ENCODE results near the gene PRR15.
"Not testable (repeated sequence)": the region's sequence is repeated elsewhere in the genome, so short reads cannot be mapped to it uniquely, and the experiment has no call there.

Gene PRR15

DNA sequence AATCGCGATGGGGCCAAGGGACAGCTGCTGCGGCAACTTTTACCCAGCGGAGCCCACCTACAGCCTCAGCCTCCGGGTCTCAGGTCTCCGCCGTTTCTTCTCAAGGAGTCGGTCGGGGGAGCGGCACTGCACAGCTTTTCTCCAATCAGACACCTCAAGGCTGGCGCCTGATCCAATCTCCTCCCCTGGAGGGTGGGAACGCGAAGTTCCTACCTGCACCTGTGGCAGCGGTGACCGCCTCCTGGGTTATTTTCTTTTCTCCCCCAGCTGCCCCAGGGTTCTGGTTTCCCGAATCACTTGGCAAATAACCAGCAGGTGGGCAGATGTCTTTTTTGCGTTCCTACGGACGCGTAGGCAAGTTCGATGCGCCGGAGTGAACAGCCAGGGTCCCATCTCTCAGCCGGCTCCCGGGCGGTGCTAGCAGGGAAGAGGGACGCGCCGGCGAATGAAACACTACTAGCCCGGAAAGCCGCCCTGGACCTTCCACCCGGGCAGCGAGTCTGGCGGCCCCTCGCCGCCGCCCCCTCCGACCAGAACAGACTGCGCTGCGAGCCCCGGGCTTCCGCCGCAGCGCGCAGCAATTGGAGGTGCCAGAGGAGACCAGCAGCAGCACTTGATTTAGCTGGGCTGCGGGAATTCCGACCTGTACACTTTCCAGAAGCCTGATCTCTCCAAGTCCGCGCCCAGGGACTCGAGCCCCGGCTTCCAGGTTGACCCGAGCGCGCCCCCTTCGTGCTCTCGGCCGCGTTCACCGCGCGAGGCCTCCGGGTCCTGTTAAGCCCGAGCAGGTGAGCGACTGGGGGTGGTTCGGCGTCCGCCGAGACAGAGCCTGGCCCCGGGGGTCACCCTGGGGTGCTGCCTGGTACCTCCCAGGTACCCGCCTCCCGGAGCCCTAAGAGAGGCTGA, at the start of gene PRR15:
PRR15 (plus strand) TSS at position 246 of the 906 bp plus-strand sequence. CDS start 2,495 bp downstream, outside the sequence.
- no peak for DNase-seq (ENCODE audit: low read depth in 2 of 2)

GRCh38 chr7:29516491-29516890, 47.1 kb upstream of the PRR15 start:
- no peak for DNase-seq (ENCODE audit: low read depth in 2 of 2)

GRCh38 chr7:29518616-29519015, 45.0 kb upstream of the PRR15 start:
- DNase-seq (ENCODE audit: low read depth in 2 of 2): no peak

DNA sequence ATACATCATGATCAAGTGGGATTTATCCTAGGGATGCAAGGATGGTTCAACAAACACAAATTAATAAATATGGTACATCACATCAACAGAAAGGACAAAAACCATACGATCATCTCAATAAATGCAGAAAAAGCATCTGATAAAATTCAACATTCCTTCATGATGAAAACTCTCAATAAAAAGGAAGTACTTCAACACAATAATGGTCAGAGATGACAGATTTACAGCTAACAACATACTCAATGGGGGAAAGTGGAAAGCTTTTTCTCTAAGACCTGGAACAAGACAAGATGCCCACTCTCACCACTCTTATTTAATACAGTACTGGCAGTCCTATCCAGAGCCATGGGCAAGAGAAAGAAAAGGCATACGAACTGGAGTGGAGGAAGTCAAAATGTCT, 39.9 kb upstream of the PRR15 start:
- DNase-seq (ENCODE audit: low read depth in 2 of 2): no peak

GRCh38 chr7:29527505-29528108, 36.0 kb upstream of the PRR15 start:
- no peak for DNase-seq (ENCODE audit: low read depth in 2 of 2)

- not testable (repeated sequence) for DNase-seq (ENCODE audit: low read depth in 2 of 2)
These were observed 35.1 kb upstream of the PRR15 start for GRCh38 chr7:29528526-29528925.

GRCh38 chr7:29538389-29538788, 25.2 kb upstream of the PRR15 start:
- DNase-seq (ENCODE audit: low read depth in 2 of 2): no peak

GRCh38 chr7:29539471-29539870, 24.2 kb upstream of the PRR15 start:
- no peak for DNase-seq (ENCODE audit: low read depth in 2 of 2)

DNA sequence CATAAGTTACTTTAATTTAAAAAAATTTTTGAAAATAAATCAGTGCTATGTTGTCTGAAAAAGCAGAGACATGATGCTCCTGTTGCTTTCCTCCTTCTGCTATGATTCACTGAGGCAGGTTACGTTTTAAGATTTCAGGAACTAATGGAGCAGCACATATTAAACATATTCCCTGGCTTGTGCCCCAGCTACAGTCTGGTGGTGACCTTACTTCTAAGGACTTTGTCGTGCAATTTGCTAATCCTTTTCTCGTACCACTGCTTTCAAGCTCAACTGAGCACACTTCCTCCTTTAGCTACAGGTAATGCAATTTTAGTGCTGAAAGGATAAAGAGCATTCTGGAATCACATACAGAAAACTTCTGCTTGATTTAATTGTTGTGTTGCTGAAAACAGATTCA, 16.2 kb upstream of the PRR15 start:
- no peak for DNase-seq (ENCODE audit: low read depth in 2 of 2)

DNA sequence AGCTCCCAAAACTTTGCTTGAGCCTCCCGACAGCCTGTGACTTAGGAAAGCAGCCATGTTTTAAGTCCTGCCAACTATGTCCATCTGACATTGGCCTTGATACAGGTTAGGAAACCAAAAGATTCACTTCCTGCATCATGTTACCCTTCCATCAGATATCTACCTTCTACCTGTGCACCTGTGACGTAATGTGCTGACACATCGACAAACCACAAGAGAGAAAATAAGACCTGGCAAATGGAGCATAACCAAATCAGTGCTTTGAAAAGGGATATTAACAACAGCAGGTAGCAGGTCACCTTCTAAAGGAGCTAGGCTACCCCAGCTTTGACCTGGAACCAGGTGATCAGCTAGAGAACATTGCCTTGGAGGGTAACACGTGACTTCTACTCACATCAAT, 14.8 kb upstream of the PRR15 start:
- DNase-seq (ENCODE audit: low read depth in 2 of 2): no peak

GRCh38 chr7:29552392-29552791, 11.2 kb upstream of the PRR15 start:
- DNase-seq (ENCODE audit: low read depth in 2 of 2): no peak

- no peak for DNase-seq (ENCODE audit: low read depth in 2 of 2)
These were observed 8.6 kb upstream of the PRR15 start for GRCh38 chr7:29555061-29555460.

GRCh38 chr7:29556405-29557195, 7.0 kb upstream of the PRR15 start:
- no peak for DNase-seq (ENCODE audit: low read depth in 2 of 2)

- no peak for DNase-seq (ENCODE audit: low read depth in 2 of 2)
These were observed 5.7 kb upstream of the PRR15 start for GRCh38 chr7:29557954-29558353.

DNA sequence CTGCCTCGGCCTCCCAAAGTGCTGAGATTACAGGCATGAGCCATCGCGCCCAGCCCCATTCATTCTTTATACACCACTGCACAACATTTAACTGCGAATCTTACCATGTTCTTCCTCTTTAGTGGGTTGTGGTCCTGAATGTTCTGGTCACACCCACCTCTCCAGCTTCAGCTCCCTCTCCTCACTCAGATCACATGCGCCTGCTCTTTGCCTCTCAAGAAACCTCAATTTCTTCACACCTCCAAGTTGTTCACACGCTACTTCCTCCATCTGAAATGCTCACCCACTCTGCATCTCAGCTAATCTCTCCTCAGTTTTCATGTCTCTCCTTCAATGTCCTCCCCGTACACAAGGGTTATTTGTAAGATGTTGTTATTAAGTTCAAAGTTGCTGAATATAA, 2.4 kb upstream of the PRR15 start:
- no peak for DNase-seq (ENCODE audit: low read depth in 2 of 2)

DNA sequence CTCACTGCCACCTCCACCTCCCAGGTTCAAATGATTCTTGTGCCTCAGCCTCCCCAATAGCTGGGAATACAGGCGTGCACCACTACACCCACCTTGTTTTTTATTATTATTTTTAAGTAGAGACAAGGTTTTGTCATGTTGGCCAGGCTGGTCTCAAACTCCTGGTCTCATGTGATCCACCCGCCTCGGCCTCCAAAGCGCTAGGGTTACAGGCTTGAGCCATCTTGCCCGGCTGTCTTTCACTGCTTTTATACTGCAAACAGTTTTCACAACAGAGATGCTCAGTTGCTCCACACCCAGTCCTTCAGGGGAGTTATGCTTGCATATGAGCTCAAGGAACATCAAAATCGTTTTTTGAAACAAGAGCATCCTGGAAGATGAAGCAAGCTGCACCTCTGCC, 1.3 kb upstream of the PRR15 start:
- no peak for DNase-seq (ENCODE audit: low read depth in 2 of 2)

DNA sequence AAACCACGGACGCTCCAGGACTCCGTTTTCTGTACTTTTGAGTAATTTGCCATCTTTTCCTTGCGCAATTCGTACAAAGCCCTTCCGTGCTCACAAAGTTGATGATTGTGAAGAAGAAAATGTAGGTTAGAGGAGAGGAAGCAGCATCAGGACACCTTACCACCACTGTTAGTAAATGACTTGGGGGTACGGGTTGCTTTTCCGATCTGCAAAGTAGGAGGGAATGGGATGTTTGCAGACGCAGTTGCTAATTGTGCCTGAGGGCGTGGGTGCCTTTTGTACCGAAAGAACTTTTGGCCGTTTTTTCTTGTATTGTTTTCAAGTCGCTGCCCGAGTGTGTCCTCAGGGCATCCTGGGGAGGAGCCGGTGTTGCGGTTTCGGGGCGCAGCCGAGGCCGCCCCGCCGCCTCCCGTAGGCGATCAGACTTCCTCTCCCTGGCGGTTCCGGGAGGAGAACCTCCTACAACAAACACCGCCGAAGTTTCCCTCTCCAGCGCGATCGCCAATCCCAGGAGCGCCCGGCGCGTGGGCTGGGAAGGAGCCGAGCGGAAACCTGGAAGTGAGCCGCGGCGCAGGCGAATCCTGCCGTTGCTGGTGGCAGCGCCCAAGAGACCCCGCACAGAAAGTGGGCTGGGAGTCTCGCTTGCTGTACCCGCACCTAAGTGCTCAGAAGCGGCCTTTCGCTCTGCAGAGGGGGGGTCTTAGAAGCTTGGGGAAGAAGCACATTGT, 1.0 kb downstream of the PRR15 start:
- DNase-seq (ENCODE audit: low read depth in 2 of 2): no peak

GRCh38 chr7:29565224-29565630, 1.6 kb downstream of the PRR15 start:
- DNase-seq (ENCODE audit: low read depth in 2 of 2): no peak

DNA sequence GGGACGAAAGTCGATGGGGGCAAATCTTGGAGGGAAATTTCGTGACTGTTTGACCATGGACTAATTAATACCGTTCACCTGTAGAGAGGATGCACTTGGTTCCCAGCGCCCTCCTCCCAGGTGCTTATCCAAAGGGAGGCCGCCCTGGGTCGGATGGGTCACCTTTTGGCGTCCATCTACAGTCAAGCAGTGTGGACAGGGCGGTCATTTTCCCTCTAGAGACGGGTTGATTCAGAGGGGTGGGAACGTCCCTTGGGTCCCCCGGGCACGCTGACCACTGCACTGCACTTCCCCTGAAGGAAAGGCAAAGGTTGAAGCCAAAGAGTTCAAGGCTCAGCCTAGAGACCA, 2.0 kb downstream of the PRR15 start:
- no peak for DNase-seq (ENCODE audit: low read depth in 2 of 2)

DNA sequence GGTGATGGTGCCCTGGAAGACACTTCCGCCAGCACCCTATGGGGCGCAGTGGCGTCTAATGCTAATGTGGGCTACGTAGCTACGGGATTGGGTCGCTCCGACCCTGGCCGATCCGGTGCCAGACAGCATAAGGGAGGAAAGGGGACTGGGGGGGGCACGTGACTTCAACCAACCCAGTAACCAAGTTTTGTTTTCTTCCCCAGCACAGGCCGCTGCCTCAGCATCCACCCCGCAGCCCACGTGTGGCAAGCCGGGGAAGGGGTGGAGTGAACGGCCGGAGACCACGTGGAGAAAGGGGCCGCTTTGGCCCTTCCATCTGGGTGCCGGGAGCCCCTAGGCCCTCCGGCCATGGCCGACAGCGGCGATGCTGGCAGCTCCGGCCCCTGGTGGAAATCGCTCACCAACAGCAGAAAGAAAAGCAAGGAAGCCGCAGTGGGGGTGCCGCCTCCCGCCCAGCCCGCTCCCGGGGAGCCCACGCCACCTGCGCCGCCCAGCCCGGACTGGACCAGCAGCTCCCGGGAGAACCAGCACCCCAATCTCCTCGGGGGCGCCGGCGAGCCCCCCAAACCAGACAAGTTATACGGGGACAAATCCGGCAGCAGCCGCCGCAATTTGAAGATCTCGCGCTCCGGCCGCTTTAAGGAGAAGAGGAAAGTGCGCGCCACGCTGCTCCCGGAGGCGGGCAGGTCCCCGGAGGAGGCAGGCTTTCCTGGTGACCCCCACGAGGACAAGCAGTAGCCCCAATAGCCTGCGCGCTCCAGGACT, 2.5 kb downstream of the PRR15 start:
- DNase-seq (ENCODE audit: low read depth in 2 of 2): no peak

- no peak for DNase-seq (ENCODE audit: low read depth in 2 of 2)
These were observed 3.5 kb downstream of the PRR15 start for GRCh38 chr7:29567174-29567573.
